ENCODE data around the gene ARHGAP18. TPM values are rescaled to one million over a fixed set of nuclear protein-coding genes. Genes with fewer than 3 reads are reported as not detected.

ARHGAP18 gene
- total and polyA plus RNA-seq, 3 donors from 2014 or later = 15.8 to 29.8 (median 23.8) TPM

DNA sequence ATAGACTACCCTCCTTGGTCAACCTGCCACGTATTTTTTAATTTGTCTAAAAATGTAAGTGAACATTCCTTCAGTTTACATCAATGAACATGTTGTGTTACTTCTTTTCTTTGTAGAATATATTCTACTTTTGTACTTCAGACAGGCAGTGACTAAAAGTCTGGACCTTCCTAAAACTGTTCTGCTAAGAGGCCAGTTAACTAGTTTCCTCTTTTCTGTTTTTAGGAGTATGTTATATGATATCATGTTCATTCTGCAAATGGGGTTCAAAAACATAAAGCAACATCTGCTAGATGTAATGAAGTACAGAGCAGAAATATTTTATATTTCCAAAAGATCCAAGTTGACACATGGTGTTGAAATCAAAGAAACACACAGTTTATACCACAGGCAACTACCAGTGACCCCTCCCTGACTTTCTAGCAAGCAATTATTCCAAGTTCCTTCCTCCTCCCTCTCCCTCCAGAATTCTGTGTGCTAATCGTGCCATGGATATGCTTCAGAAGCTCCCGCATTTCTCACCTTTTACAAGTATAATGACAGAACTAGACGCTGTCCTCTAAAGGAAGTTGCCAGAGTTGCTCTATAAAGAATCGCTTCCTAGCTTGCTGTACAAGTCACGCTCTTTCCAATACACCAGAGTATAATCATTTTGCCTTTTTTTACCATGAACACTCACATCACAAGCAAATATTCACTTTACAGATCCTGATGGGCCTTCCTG is 64.7 kb downstream of the ARHGAP18 start:
- Histone ChIP-seq H3K4me1 (peaks cover 12% of the 10 kb centered on the region), H3K9me3 (no peaks in the 10 kb centered on the region), H3K4me3 (no peak overlapping the region), H3K27me3 (no peaks in the 10 kb centered on the region), H3K27ac (peak overlapping the region; percentile 8 to 67), H3K36me3 (ENCODE audit: low read depth, missing control alignments) (no peaks in the 10 kb centered on the region)
- 64 to 75% methylated on average over 6 of the region's 6 CpGs for WGBS, 2 donors
- intact Hi-C loops (cut with DNase I; ENCODE audit: low total_unique reads) = no loop called here
- no peak for DNase-seq
- TF ChIP-seq, protein P1, sequence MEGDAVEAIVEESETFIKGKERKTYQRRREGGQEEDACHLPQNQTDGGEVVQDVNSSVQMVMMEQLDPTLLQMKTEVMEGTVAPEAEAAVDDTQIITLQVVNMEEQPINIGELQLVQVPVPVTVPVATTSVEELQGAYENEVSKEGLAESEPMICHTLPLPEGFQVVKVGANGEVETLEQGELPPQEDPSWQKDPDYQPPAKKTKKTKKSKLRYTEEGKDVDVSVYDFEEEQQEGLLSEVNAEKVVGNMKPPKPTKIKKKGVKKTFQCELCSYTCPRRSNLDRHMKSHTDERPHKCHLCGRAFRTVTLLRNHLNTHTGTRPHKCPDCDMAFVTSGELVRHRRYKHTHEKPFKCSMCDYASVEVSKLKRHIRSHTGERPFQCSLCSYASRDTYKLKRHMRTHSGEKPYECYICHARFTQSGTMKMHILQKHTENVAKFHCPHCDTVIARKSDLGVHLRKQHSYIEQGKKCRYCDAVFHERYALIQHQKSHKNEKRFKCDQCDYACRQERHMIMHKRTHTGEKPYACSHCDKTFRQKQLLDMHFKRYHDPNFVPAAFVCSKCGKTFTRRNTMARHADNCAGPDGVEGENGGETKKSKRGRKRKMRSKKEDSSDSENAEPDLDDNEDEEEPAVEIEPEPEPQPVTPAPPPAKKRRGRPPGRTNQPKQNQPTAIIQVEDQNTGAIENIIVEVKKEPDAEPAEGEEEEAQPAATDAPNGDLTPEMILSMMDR (IDR thresholded peaks at IDR 0.05) = no peak
- no peak for TF ChIP-seq POLR2A (IDR thresholded peaks at IDR 0.05)

DNA sequence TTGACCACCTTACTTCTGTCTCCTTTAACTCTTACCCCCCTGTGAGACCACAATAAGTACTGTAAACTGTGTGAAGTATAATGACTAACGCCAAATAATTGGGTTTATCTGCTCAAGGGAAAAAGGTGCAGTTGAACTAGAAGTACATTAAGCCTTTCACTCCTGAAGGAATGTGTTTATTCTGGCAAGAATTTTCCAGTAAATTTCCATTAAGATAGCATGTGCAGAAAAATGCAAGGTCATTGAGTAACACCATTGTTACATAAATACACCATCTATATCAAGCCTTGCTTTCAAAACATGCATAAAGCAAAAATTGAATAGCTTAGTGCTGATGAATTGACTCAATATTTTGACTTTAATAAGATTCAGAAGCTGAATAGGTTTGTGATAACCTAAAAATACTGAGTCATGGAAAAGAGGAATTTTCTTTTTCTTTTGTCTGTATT is 65.4 kb downstream of the ARHGAP18 start:
- Histone ChIP-seq H3K27ac (peak overlapping the region in 1 of 2 donors; percentile 67), H3K4me3 (no peak overlapping the region), H3K4me1 (peaks cover 12% of the 10 kb centered on the region), H3K9me3 (no peaks in the 10 kb centered on the region), H3K36me3 (ENCODE audit: low read depth, missing control alignments) (no peaks in the 10 kb centered on the region), H3K27me3 (no peaks in the 10 kb centered on the region)
- DNase-seq = no peak
- 8 to 30% methylated on average over 1 of the region's 1 CpG for WGBS, 2 donors
- intact Hi-C loops (cut with DNase I; ENCODE audit: low total_unique reads) = no loop called here
- no peak for TF ChIP-seq POLR2A (IDR thresholded peaks at IDR 0.05)
- TF ChIP-seq, protein P1 (IDR thresholded peaks at IDR 0.05) = no peak

DNA sequence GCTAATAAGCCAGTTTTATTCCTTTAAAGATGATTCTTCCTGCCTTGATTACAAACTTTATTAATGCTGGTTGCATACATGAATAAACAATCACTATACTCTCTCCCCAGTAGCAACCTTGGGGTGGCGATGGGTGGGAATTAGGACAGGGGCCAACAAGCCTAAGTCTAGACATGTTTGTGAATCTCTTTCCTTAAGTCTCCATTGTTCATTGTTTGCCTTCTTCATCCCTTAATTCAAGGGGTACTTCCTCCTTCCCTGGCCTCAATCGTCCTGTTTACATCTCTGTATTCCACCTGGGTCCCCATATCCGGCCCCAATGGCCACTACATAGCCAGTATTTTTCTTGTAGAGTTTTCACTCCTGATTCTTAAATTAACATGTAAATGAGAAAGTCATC is 66.0 kb downstream of the ARHGAP18 start:
- intact Hi-C loops (cut with DNase I; ENCODE audit: low total_unique reads) = no loop called here
- no peak for DNase-seq
- Histone ChIP-seq H3K9me3 (no peaks in the 10 kb centered on the region), H3K27me3 (no peaks in the 10 kb centered on the region), H3K27ac (peak overlapping the region in 1 of 2 donors; percentile 67), H3K4me1 (peaks cover 12% of the 10 kb centered on the region), H3K4me3 (no peak overlapping the region), H3K36me3 (ENCODE audit: low read depth, missing control alignments) (no peaks in the 10 kb centered on the region)
- TF ChIP-seq POLR2A (IDR thresholded peaks at IDR 0.05) = no peak
- TF ChIP-seq, protein P1 (IDR thresholded peaks at IDR 0.05) = no peak
- 56 to 64% methylated on average over 3 of the region's 3 CpGs for WGBS, 2 donors

DNA sequence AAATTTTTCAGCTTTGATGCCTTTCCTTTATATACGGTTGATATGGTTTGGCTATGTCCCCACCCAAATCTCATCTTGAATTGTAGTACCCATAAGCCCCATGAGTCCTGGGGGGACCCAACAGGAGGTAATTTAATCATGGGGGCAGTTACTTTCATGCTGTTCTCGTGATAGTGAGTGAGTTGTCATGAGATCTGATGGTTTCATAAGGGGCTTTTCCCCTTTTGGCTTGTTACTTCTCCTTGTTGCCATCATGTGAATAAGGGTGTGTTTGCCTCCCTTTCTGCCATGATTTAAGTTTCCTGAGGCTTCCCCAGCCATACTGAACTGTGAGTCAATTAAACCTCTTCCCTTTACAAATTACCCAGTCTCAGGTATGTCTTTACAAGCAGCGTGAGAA is 66.8 kb downstream of the ARHGAP18 start:
- intact Hi-C loops (cut with DNase I; ENCODE audit: low total_unique reads) = no loop called here

More for the DNA sequence above, 66.8 kb downstream of the ARHGAP18 start:
- peaks cover 20% of the 10 kb centered on the region for H3K4me1 ChIP-seq
- H3K27me3 ChIP-seq = no peaks in the 10 kb centered on the region
- no peak for DNase-seq
- H3K27ac ChIP-seq = peak overlapping the region in 1 of 2 donors; percentile 67
- WGBS, 2 donors = 91 to 94% methylated on average over 3 of the region's 3 CpGs
- H3K9me3 ChIP-seq = no peaks in the 10 kb centered on the region
- no peak overlapping the region for H3K4me3 ChIP-seq
- no peak for TF ChIP-seq POLR2A (IDR thresholded peaks at IDR 0.05)
- TF ChIP-seq, protein P1 (IDR thresholded peaks at IDR 0.05) = no peak
- no peaks in the 10 kb centered on the region for H3K36me3 ChIP-seq (ENCODE audit: low read depth, missing control alignments)

Data from testis (tissue), 3 donors.